Activated B cell treated with CpG ODN at 0.5 μM for 24 hours (primary cell): Measurements from ENCODE around the gene CDC42EP1. TPM values are rescaled to one million over a fixed set of nuclear protein-coding genes. Genes with fewer than 3 reads are reported as not detected.
"Not testable (repeated sequence)": the region's sequence is repeated elsewhere in the genome, so short reads cannot be mapped to it uniquely, and the experiment has no call there.

Source experiments
- ATAC-seq: fragments of 200-7000 bp; cut with Tn5 transposase; one replicate; pipeline ENCODE4 v1.10.0; 2021; ENCODE audit warnings: low read depth, mild to moderate bottlenecking, moderate library complexity
- CTCF ChIA-PET: fragments of 350-600 bp; sonication (Branson Sonifier 250); formaldehyde crosslinking; loops from one replicate; lab custom pipeline; 2021; ENCODE audit warnings: antibody characterized with exemption; lab: Charles Lee
- POLR2A ChIA-PET: fragments of 350-600 bp; sonication (Branson Sonifier 250); formaldehyde crosslinking; loops from one replicate; lab custom pipeline; 2021; ENCODE audit warnings: antibody characterized with exemption; lab: Charles Lee
- DNase-seq: peaks from one replicate; pipeline ENCODE4 v3.0.0; 2022
- H3K27ac Mint-ChIP-seq: one replicate; pipeline ENCODE4 v1.8.0; 2020; ENCODE audit warnings: mixed read lengths
- H3K27me3 Mint-ChIP-seq: one replicate; pipeline ENCODE4 v1.8.0; 2021; ENCODE audit warnings: mixed read lengths
- H3K36me3 Mint-ChIP-seq: one replicate; pipeline ENCODE4 v1.8.0; 2021; ENCODE audit warnings: low read depth, mixed read lengths
- H3K4me1 Mint-ChIP-seq: one replicate; pipeline ENCODE4 v1.8.0; 2021; ENCODE audit warnings: mixed read lengths
- H3K4me3 Mint-ChIP-seq: one replicate; pipeline ENCODE4 v1.8.0; 2020; ENCODE audit warnings: mild to moderate bottlenecking, mixed read lengths
- H3K9me3 Mint-ChIP-seq: one replicate; pipeline ENCODE4 v1.8.0; 2020; ENCODE audit warnings: mixed read lengths
- intact Hi-C: fragments of 100-400 bp; cut with micrococcal nuclease; formaldehyde crosslinking; loops from one replicate; pipeline ENCODE4 v1.15.1; 2024
- total RNA-seq: library from RNA; stranded (reverse); gene quantifications from 2 replicates; pipeline ENCODE4 v1.2.3, GENCODE V29; 2022
- TF ChIP-seq, protein P1 (sequence below): fragments of 200-600 bp; IDR thresholded peaks from one replicate; pipeline ENCODE4 v1.8.0; 2022; ENCODE audit warnings: antibody characterized with exemption, mild to moderate bottlenecking

Gene CDC42EP1
- total RNA-seq, 1 donor from 2014 or later = not detected

DNA sequence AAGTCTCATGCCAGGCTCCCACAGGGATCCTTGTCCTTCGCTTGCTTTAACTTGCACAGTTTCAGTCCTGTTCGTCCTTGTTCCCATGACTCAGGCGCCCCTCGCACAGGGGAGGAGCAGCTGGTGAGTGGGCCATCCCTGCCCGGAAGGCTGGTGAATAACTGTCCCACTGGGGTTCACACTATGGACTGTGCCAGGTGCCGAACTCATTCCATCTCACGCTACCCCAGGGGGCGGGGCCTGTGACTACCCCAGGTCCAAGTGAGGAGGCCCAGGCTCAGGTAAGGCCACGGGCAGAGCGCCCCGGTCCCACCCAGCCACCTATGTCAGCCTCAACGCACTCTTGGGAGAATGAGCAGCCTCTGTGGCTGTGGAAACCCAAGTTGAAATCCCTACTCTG, 33.9 kb upstream of the CDC42EP1 start:
- POLR2A ChIA-PET = no interaction called here
- intact Hi-C loops = no loop called here
- CTCF ChIA-PET = no interaction called here

DNA sequence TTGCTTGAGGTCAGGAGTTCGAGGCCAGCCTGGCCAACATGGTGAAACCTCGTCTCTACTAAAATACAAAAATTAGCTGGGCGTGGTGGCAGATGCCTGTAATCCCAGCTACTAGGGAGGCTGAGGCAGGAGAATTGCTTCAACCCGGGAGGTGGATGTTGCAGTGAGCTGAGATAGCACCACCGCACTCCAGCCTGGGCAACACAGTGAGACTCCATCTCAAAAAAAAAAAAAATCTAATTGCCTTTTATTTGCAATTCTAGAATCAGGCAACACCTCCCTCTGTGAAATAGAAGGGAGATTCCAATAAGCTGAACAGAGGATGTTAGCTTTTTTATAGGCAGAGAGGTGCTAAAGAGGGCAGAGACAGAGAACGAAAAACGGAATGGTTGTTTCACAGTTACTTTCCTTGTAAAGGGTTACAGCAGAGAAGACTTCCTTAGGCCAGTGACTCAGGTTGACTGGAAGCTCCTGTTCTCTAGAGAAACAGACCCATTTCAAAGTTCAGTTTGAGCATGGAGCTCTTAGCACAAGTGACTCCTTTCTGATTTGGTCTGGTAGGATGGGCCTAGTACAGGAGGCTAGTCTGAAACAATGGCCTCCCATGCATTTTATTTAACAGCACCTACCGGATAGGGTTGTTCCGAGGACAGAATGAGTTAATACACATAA, 33.1 kb upstream of the CDC42EP1 start:
- intact Hi-C loops = not testable (repeated sequence)

More for the DNA sequence above, 33.9 kb upstream of the CDC42EP1 start:
- H3K9me3 Mint-ChIP-seq = no peaks in the 10 kb centered on the region
- no peak overlapping the region for H3K4me3 Mint-ChIP-seq
- H3K36me3 Mint-ChIP-seq = no peaks in the 10 kb centered on the region
- DNase-seq (no peak), ATAC-seq (no peak)
- no peaks in the 10 kb centered on the region for H3K4me1 Mint-ChIP-seq
- H3K27ac Mint-ChIP-seq = no peak overlapping the region
- TF ChIP-seq, protein P1, sequence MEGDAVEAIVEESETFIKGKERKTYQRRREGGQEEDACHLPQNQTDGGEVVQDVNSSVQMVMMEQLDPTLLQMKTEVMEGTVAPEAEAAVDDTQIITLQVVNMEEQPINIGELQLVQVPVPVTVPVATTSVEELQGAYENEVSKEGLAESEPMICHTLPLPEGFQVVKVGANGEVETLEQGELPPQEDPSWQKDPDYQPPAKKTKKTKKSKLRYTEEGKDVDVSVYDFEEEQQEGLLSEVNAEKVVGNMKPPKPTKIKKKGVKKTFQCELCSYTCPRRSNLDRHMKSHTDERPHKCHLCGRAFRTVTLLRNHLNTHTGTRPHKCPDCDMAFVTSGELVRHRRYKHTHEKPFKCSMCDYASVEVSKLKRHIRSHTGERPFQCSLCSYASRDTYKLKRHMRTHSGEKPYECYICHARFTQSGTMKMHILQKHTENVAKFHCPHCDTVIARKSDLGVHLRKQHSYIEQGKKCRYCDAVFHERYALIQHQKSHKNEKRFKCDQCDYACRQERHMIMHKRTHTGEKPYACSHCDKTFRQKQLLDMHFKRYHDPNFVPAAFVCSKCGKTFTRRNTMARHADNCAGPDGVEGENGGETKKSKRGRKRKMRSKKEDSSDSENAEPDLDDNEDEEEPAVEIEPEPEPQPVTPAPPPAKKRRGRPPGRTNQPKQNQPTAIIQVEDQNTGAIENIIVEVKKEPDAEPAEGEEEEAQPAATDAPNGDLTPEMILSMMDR = no peak
- peaks cover 32% of the 10 kb centered on the region for H3K27me3 Mint-ChIP-seq

DNA sequence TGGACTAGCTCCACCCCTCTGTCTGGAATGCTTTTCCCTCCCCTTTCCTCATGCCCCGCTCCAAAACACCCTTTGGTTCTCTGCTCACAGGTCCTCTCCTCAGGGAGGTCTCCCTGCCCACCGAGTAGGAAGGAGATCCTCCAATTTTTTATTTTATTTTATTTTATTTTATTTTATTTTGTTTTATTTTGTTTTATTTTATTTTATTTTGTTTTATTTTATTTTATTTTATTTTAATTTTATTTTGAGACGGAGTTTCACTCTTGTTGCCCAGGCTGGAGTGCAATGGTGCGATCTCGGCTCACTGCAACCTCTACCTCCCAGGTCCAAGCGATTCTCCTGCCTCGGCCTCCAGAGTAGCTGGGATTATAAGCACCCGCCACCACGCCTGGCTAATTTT, 32.3 kb upstream of the CDC42EP1 start:
- POLR2A ChIA-PET, H3K4me1 Mint-ChIP-seq, ATAC-seq, H3K27ac Mint-ChIP-seq, DNase-seq, H3K4me3 Mint-ChIP-seq, H3K9me3 Mint-ChIP-seq, H3K36me3 Mint-ChIP-seq, intact Hi-C loops: not testable (repeated sequence)
- H3K27me3 Mint-ChIP-seq = peaks cover 21% of the 10 kb centered on the region
- CTCF ChIA-PET = interaction anchor here (1.0 kb wide), 1 partner anchor 11 kb away, joined by 3 read pairs; no protein-coding TSS in a partner anchor

More for the DNA sequence above, 33.1 kb upstream of the CDC42EP1 start:
- H3K27ac Mint-ChIP-seq, H3K36me3 Mint-ChIP-seq, H3K4me1 Mint-ChIP-seq, ATAC-seq, DNase-seq, POLR2A ChIA-PET, H3K4me3 Mint-ChIP-seq, H3K9me3 Mint-ChIP-seq: not testable (repeated sequence)
- CTCF ChIA-PET = interaction anchor here (1.0 kb wide), 1 partner anchor 12 kb away, joined by 3 read pairs; no protein-coding TSS in a partner anchor
- H3K27me3 Mint-ChIP-seq = peaks cover 27% of the 10 kb centered on the region

DNA sequence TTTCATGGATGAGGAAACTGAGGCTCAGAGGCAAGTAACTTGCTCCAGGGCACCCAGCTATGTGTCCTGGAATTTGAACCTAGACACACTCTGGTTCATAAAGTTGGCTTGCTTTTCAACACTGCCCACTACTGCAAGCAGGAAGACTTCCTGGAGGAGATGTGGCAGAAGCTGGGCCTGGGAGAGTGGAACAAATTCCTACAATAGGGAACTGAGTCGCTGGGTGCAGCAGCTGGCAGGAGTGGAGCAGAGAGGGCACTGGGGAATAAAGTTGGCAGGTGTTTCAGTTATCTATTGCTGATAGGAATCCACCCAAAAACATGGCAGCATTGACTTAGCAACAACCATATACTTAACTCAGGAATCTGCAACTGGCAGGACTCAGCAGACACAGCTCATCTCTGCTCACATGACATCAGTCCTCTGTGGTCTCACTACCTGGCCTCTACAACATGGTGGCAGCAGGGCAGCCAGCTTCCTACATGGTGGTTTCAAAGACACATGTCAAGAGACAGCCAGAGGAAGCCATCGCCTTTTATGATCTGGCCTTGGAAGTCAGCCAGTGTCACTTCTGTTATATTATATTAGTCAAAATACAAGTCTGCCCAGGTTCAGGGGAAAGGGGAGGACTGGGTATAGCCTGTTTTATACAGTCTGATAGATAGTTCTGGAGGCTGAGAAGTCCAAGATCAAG, 30.5 kb upstream of the CDC42EP1 start:
- Mint-ChIP-seq H3K36me3 (no peaks in the 10 kb centered on the region), H3K27me3 (peaks cover 13% of the 10 kb centered on the region), H3K27ac (no peak overlapping the region), H3K9me3 (no peaks in the 10 kb centered on the region), H3K4me1 (peaks cover 8% of the 10 kb centered on the region), H3K4me3 (no peak overlapping the region)
- POLR2A ChIA-PET = no interaction called here
- no peak for DNase-seq
- ATAC-seq = no peak
- intact Hi-C loops = no loop called here
- TF ChIP-seq, protein P1 = no peak
- CTCF ChIA-PET = no interaction called here

DNA sequence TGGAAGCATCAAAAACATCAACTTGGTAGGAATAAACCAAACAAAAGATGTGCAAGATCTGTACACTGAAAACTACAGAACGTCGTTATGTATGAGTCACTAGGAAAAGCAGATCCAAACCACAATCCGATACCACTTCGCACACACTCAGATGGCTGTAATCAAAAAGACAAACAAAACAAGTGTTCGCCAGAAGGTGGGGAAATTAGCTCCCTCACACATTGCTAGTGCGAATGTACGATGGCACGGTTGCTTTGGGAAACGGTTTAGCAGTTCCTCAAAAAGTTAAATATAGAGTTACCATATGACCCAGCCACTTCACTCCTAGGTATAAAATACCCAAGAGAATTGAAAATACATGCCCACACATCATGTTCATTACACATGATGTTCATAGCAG, 26.3 kb upstream of the CDC42EP1 start:
- H3K4me3 Mint-ChIP-seq = no peak overlapping the region
- ATAC-seq = no peak
- H3K4me1 Mint-ChIP-seq = peaks cover 21% of the 10 kb centered on the region
- no peaks in the 10 kb centered on the region for H3K9me3 Mint-ChIP-seq
- ChIA-PET POLR2A (no interaction called here), CTCF (no interaction called here)
- intact Hi-C loops = no loop called here
- no peak overlapping the region for H3K27ac Mint-ChIP-seq
- H3K27me3 Mint-ChIP-seq = peaks cover 9% of the 10 kb centered on the region
- DNase-seq = no peak
- TF ChIP-seq, protein P1 = no peak
- H3K36me3 Mint-ChIP-seq = no peaks in the 10 kb centered on the region

DNA sequence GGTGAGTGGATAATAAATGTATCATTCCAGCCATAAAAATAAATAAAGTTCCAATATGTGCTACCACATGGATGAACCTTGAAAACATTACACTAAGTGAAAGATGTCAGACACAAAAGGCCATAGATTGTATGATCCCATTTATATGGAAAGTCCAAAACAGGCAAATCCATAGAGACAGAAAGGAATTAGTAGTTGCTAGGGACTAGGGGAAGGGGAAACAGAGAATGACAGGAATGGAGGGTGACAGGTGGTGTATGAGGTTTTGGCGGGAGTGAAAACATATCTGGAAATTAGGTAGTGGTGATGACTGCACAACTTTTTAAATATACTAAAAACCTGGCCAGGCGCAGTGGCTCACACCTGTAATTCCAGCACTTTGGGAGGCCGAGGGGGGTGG, 25.8 kb upstream of the CDC42EP1 start:
- no peak overlapping the region for H3K27ac Mint-ChIP-seq
- intact Hi-C loops = no loop called here
- H3K4me3 Mint-ChIP-seq = no peak overlapping the region
- peaks cover 10% of the 10 kb centered on the region for H3K27me3 Mint-ChIP-seq
- H3K4me1 Mint-ChIP-seq = peaks cover 23% of the 10 kb centered on the region
- ChIA-PET POLR2A (no interaction called here), CTCF (no interaction called here)
- H3K9me3 Mint-ChIP-seq = no peaks in the 10 kb centered on the region
- TF ChIP-seq, protein P1 = no peak
- no peaks in the 10 kb centered on the region for H3K36me3 Mint-ChIP-seq
- ATAC-seq (no peak), DNase-seq (no peak)
